HepG2 (cell line): Measurements from ENCODE around the gene PRXL2B. TPM values are rescaled to one million over a fixed set of nuclear protein-coding genes. Genes with fewer than 3 reads are reported as not detected.

Experiments used
- ATAC-seq: fragments of 200-7000 bp; cut with Tn5 transposase; 3 replicates; pipeline ENCODE4 v1.9.1; 2020; ENCODE audit warnings: mild to moderate bottlenecking, moderate library complexity
- BruUV-seq: library from RNA; stranded (reverse); fragments of 400-500 nt; replicated peaks from 2 replicates; lab custom pipeline; 2021; lab: Mats Ljungman, UMichigan
- CTCF ChIA-PET: fragments of 300-600 bp; formaldehyde crosslinking; extraction: SDS; loops from one replicate; lab custom pipeline; 2021; ENCODE audit warnings: low total read pairs, inconsistent platforms, low intra/inter-chr PET ratio; lab: Yijun Ruan, JAX
- POLR2A ChIA-PET: fragments of 350-600 bp; sonication (Branson Sonifier 250); formaldehyde crosslinking; loops from one replicate; lab custom pipeline; 2020; ENCODE audit warnings: antibody characterized with exemption, inconsistent platforms; lab: Yijun Ruan, JAX
- DNase-seq: peaks from one replicate; pipeline ENCODE4 v3.0.0-alpha.2; 2015; ENCODE audit warnings: low spot score
- FAIRE-seq: peaks from 3 replicates; lab custom pipeline; 2011; peaks lifted over from hg19 to GRCh38; lab: Jason Lieb, UNC
- H2AFZ ChIP-seq: one replicate; pipeline ENCODE4 v1.6.1; 2011; ENCODE audit warnings: low read length, inconsistent platforms
- H3K27ac ChIP-seq: fragments of 300-600 bp; 3 replicates; pipeline ENCODE4 v1.8.0; 2011; ENCODE audit warnings: mixed run types, mild to moderate bottlenecking, mixed read lengths, low read length, inconsistent platforms; ENCODE audit not compliant: insufficient read depth; ENCODE audit errors: extremely low read length
- H3K27me3 ChIP-seq, 2 experiments: fragments of 200-600 bp in 1 of 2; 2 replicates in 1 of 2; 3 replicates in 1 of 2; pipeline versions ENCODE4 v1.6.0 to v1.8.0; 2011; ENCODE audit warnings: low read length in 2 of 2, mild to moderate bottlenecking in 2 of 2, moderate library complexity in 2 of 2, inconsistent platforms in 1 of 2; ENCODE audit not compliant: insufficient read depth in 2 of 2, control insufficient read depth in 1 of 2
- H3K36me3 ChIP-seq, 2 experiments: fragments of 200-600 bp in 1 of 2; replicated peaks in 1 of 2; 2 replicates in 1 of 2; 3 replicates in 1 of 2; pipeline versions ENCODE4 v1.5.1 to v1.8.0; 2011; ENCODE audit warnings: low read length in 2 of 2, inconsistent platforms in 1 of 2; ENCODE audit not compliant: insufficient read depth in 2 of 2, control insufficient read depth in 1 of 2
- H3K4me1 ChIP-seq: 2 replicates; pipeline ENCODE4 v1.5.1; 2012; ENCODE audit warnings: low read length, inconsistent platforms; ENCODE audit not compliant: insufficient read depth
- H3K4me2 ChIP-seq: 2 replicates; pipeline ENCODE4 v1.6.0; 2011; ENCODE audit warnings: low read depth, low read length, inconsistent platforms
- H3K4me3 ChIP-seq, 3 experiments: fragments of 200-600 bp in 1 of 3; sonication (generic), shearing (Covaris generic) in 1 of 3; replicated peaks in 1 of 3; 2 replicates each; pipeline ENCODE4 v1.5.1; 2011 to 2016; ENCODE audit warnings: low read length in 3 of 3, inconsistent platforms in 2 of 3, low read depth in 2 of 3, mild to moderate bottlenecking in 2 of 3, control low read depth in 1 of 3, mixed read lengths in 1 of 3; ENCODE audit not compliant: insufficient read depth in 1 of 3
- H3K79me2 ChIP-seq: one replicate; pipeline ENCODE4 v1.6.1; 2011; ENCODE audit warnings: low read length, inconsistent platforms; ENCODE audit not compliant: insufficient read depth
- H3K9ac ChIP-seq: 2 replicates; pipeline ENCODE4 v1.6.0; 2011; ENCODE audit warnings: mild to moderate bottlenecking, low read depth, low read length, inconsistent platforms; ENCODE audit not compliant: insufficient read depth
- H3K9me3 ChIP-seq: 2 replicates; pipeline ENCODE4 v1.5.1; 2012; ENCODE audit warnings: mild to moderate bottlenecking, low read length
- H4K20me1 ChIP-seq: 2 replicates; pipeline ENCODE4 v1.6.0; 2011; ENCODE audit warnings: inconsistent platforms, mild to moderate bottlenecking, low read length, moderate library complexity; ENCODE audit not compliant: insufficient read depth
- ELF1 ChIP-seq: sonication (generic); formaldehyde crosslinking; IDR thresholded peaks from 2 replicates; pipeline ENCODE4 v1.4.0; 2020; ENCODE audit warnings: missing genetic modification reagents
- ELF4 ChIP-seq: sonication (generic); formaldehyde crosslinking; IDR thresholded peaks from 2 replicates; pipeline ENCODE4 v1.5.0; 2020; ENCODE audit warnings: missing genetic modification reagents, mild to moderate bottlenecking, moderate library complexity, borderline replicate concordance
- GABPB1 ChIP-seq: IDR thresholded peaks from 2 replicates; pipeline ENCODE4 v1.6.1; 2016; ENCODE audit warnings: mild to moderate bottlenecking, missing genetic modification reagents, moderate library complexity, missing compliant biosample characterization
- HBP1 ChIP-seq: IDR thresholded peaks from 2 replicates; pipeline ENCODE4 v1.6.1; 2016; ENCODE audit warnings: low read depth, control low read depth
- NFE2L2 ChIP-seq: fragments of 150-350 bp; IDR thresholded peaks from 2 replicates; pipeline ENCODE4 v1.6.1; 2014; ENCODE audit warnings: low read length
- PHF5A ChIP-seq: IDR thresholded peaks from one replicate; pipeline ENCODE4 v1.6.1; 2018; ENCODE audit warnings: low read depth, missing genetic modification reagents; ENCODE audit not compliant: unreplicated experiment
- SP4 ChIP-seq: sonication (generic); formaldehyde crosslinking; IDR thresholded peaks from 2 replicates; pipeline ENCODE4 v1.8.1; 2023; ENCODE audit warnings: mild to moderate bottlenecking, missing genetic modification reagents
- ZNF10 ChIP-seq: sonication (generic); formaldehyde crosslinking; IDR thresholded peaks from 2 replicates; pipeline ENCODE4 v1.4.0; 2020; ENCODE audit warnings: mild to moderate bottlenecking, low read depth, missing genetic modification reagents, borderline replicate concordance
- ZNF205 ChIP-seq: IDR thresholded peaks from 2 replicates; pipeline ENCODE4 v1.6.1; 2018; ENCODE audit warnings: missing biosample characterization, missing genetic modification reagents
- ZNF562 ChIP-seq: sonication (generic); formaldehyde crosslinking; IDR thresholded peaks from 2 replicates; pipeline ENCODE4 v1.8.0; 2022; ENCODE audit warnings: missing genetic modification reagents, borderline replicate concordance
- WGBS: methylation state at CpG from one replicate; pipeline ENCODE4 v1.1.6; 2017; ENCODE audit warnings: low lambda C conversion rate; 5-methylcytosine and 5-hydroxymethylcytosine counted together
- in situ Hi-C: cut with HindIII; loops from 2 replicates; pipeline ENCODE4 v1.10.0; 2017; ENCODE audit warnings: low pct_unique_long_range_greater_than_20kb; ENCODE audit not compliant: extremely low pct_ligation_motif_present
- intact Hi-C: fragments of 100-400 bp; cut with micrococcal nuclease; formaldehyde crosslinking; loops from one replicate; pipeline ENCODE4 v1.10.0; 2022; ENCODE audit not compliant: unreplicated experiment
- polyA plus RNA-seq, 8 experiments: library from polyadenylated mRNA; depleted of rRNA in 3 of 8; stranded (reverse) in 7 of 8; unstranded in 1 of 8; fragments of >200 nt; fragmentation: Illumina TruSeq in 4 of 8; extraction: Trizol in 4 of 8; gene quantifications; 2 replicates each; pipeline versions ENCODE4 v1.2.1 to v1.2.3, GENCODE V29; 2011 to 2016; ENCODE audit warnings: low read depth in 4 of 8, missing spikeins in 1 of 8, mixed read lengths in 1 of 8; ENCODE audit not compliant: insufficient read depth in 1 of 8
- total RNA-seq, 5 experiments: library from RNA; depleted of rRNA; stranded (reverse); fragments of >200 nt; fragmentation: Illumina TruSeq; extraction: Trizol; gene quantifications; 2 replicates each; pipeline ENCODE4 v1.2.3, GENCODE V29; 2016; ENCODE audit warnings: low read depth in 1 of 5
- TF ChIP-seq, protein P1 (sequence below): sonication (generic); formaldehyde crosslinking; IDR thresholded peaks from 2 replicates; pipeline ENCODE4 v1.8.1; 2023; ENCODE audit warnings: mild to moderate bottlenecking, inconsistent platforms, moderate library complexity, missing genetic modification reagents, borderline replicate concordance

The PRXL2B gene
- total and polyA plus RNA-seq, 2 of the 13 experiments (the other 11 are each of a cell fraction or from before 2014, with no cell fraction given): 16.8 to 22.1 TPM

DNA sequence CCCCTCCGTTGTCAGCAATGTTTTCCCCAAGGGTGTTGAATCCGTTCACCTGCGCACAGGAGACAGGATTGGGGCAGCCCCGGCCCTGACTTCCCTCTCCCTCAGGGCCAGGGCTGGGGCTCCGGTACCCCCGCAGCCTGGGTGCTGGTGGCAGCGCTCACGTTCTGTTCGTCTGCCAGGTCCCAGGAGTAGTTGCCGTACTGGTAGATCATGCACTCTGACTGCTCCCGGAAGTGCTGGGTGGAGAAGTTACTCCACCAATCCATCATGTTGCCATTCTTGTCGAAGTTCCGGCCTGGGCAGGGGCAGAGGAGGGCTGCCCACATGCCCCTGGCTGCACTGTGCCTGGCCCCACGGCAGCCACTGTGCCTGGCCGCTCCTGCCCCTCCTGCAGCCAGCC, 6.1 kb downstream of the PRXL2B start:
- in situ Hi-C loops (no loop called here), intact Hi-C loops (no loop called here)
- Histone ChIP-seq H2AFZ (no peak overlapping the region), H3K27ac (no peak overlapping the region), H4K20me1 (no peaks in the 10 kb centered on the region), H3K9ac (no peak overlapping the region), H3K79me2 (no peaks in the 10 kb centered on the region), H3K4me3 (no peak overlapping the region), H3K4me1 (peaks cover 15% of the 10 kb centered on the region), H3K4me2 (no peak overlapping the region), H3K27me3 (peaks cover 8 to 40% of the 10 kb centered on the region in 2 experiments; a peak in 4 of 5 replicates), H3K9me3 (no peaks in the 10 kb centered on the region), H3K36me3 (no peaks in the 10 kb centered on the region)
- DNase-seq (no peak), ATAC-seq (peak; percentile 8; the same call in 1 of the 3 replicates), FAIRE-seq (no peak)
- TF ChIP-seq GABPB1 (CRISPR knock-in tag): peak; percentile 39; the same call in 1 of the 2 replicates
- no peak for TF ChIP-seq HBP1 (CRISPR knock-in tag)
- TF ChIP-seq ELF1 (CRISPR knock-in tag): 0 out of 2 replicates have a peak, but pooled peaks have one; percentile 40
- ChIA-PET POLR2A (no interaction called here), CTCF (no interaction called here)
- BruUV-seq: no TSS peak
- 37% methylated on average over 9 of the region's 15 CpGs for WGBS

GRCh38 chr1:2593251-2593878, 6.8 kb downstream of the PRXL2B start:
- H3K4me2 ChIP-seq: peak overlapping the region; percentile 42; the same call in 1 of the 2 replicates
- WGBS: 52% methylated on average over 4 of the region's 26 CpGs
- no peaks in the 10 kb centered on the region for H3K79me2 ChIP-seq
- intact Hi-C loops (no loop called here), in situ Hi-C loops (no loop called here)
- H3K27me3 ChIP-seq: peaks cover 8 to 47% of the 10 kb centered on the region in 2 experiments; a peak in 4 of 5 replicates
- no peaks in the 10 kb centered on the region for H3K36me3 ChIP-seq
- no peak overlapping the region; a peak in 1 of 6 replicates for H3K4me3 ChIP-seq
- H2AFZ ChIP-seq: no peak overlapping the region
- no TSS peak for BruUV-seq
- peaks cover 12% of the 10 kb centered on the region for H3K4me1 ChIP-seq
- H4K20me1 ChIP-seq: no peaks in the 10 kb centered on the region
- no peak overlapping the region for H3K9ac ChIP-seq
- no peak overlapping the region for H3K27ac ChIP-seq
- DNase-seq: no peak
- ChIA-PET CTCF (no interaction called here), POLR2A (no interaction called here)
- ATAC-seq: peak; percentile 10; the same call in 2 of the 3 replicates
- TF ChIP-seq, protein P1, sequence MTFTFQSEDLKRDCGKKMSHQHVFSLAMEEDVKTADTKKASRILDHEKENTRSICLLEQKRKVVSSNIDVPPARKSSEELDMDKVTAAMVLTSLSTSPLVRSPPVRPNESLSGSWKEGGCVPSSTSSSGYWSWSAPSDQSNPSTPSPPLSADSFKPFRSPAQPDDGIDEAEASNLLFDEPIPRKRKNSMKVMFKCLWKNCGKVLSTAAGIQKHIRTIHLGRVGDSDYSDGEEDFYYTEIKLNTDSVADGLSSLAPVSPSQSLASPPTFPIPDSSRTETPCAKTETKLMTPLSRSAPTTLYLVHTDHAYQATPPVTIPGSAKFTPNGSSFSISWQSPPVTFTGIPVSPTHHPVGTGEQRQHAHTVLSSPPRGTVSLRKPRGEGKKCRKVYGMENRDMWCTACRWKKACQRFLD: no peak
- no peak for TF ChIP-seq ZNF562 (CRISPR knock-in tag)
- no peak for TF ChIP-seq NFE2L2
- no peak for TF ChIP-seq ZNF205 (CRISPR knock-in tag)
- TF ChIP-seq PHF5A (CRISPR knock-in tag): no peak
- TF ChIP-seq ZNF10 (CRISPR knock-in tag): no peak
- TF ChIP-seq SP4 (CRISPR knock-in tag): 0 out of 2 replicates have a peak, but pooled peaks have one; percentile 22
- no peak for TF ChIP-seq ELF4 (CRISPR knock-in tag)
- FAIRE-seq: no peak
- H3K9me3 ChIP-seq: no peaks in the 10 kb centered on the region
